ENCODE results near the gene ZNF524.
A peak's percentile ranks its signal among the peaks of the same experiment; 100 is the strongest.

The ZNF524 gene

DNA sequence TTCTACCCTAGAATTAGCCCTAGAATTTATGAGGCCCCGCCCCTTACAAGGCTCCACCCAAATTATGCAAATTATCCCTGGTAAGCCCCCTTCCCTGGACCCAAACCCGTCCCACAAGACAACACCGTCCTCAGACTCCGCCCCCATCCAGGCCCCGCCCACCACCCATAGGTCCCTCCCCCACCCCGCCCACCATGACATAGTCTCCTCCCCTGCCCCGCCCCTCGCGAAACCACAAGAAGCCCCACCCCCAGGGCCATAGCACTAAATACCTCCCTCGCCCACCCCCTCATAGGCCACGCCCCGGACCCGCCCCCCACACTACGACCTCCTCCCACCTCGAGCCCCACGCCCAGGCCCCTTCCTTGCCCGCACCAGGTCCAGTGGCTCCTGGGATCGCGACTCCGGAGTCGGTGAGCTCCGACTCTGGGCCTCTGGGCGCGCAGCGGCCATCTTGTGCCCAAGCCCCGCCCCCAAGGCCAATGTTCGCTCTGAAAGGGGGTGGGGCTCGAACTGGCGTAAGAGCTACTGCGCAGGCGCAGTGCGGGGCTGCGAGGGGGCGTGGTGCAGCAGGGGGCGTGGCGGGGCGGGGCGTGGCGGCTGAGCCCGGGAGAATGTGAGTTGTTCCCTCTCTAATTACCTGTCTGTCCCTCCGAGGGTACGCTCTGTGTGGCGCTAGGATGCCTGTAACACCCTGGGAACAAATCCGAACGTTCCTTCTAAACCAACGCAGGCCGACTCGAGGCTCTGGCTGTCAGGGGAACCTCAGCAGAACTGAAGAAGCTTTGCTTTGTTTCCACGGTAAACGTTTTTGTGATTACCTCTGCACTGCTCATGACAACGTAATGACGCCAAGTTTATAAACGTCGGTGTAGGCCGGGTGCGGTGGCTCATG is 24.3 kb downstream of the ZNF524 start, which contains the start of gene ZNF784:
ZNF784 (minus strand) TSS at position 458 of the 895 bp plus-strand sequence; CDS start at position 453, 5 bp downstream.
- TF ChIP-seq, protein P1, sequence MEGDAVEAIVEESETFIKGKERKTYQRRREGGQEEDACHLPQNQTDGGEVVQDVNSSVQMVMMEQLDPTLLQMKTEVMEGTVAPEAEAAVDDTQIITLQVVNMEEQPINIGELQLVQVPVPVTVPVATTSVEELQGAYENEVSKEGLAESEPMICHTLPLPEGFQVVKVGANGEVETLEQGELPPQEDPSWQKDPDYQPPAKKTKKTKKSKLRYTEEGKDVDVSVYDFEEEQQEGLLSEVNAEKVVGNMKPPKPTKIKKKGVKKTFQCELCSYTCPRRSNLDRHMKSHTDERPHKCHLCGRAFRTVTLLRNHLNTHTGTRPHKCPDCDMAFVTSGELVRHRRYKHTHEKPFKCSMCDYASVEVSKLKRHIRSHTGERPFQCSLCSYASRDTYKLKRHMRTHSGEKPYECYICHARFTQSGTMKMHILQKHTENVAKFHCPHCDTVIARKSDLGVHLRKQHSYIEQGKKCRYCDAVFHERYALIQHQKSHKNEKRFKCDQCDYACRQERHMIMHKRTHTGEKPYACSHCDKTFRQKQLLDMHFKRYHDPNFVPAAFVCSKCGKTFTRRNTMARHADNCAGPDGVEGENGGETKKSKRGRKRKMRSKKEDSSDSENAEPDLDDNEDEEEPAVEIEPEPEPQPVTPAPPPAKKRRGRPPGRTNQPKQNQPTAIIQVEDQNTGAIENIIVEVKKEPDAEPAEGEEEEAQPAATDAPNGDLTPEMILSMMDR (conservative IDR thresholded peaks at IDR 0.05): no peak
- peak within 1 kb of the TSS; percentile 80 for H3K27ac ChIP-seq

DNA sequence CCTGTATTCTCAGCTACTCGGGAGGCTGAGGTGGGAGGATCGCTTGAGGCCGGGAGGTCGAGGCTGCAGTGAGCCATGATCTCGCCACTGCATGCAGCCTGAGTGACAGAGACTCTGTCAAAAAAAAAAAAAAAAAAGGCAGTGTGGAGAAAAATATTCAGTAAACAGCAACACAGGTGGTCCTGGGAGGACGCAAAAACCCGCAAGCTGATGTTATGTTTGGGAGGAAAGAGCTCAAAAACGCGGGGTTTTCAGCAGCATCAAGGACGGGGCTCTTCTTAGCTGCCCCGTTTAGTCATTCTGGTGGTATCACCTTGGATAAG is 24.9 kb downstream of the ZNF524 start:
- H3K27ac ChIP-seq: peak overlapping the region; percentile 80
- TF ChIP-seq, protein P1 (conservative IDR thresholded peaks at IDR 0.05): no peak

DNA sequence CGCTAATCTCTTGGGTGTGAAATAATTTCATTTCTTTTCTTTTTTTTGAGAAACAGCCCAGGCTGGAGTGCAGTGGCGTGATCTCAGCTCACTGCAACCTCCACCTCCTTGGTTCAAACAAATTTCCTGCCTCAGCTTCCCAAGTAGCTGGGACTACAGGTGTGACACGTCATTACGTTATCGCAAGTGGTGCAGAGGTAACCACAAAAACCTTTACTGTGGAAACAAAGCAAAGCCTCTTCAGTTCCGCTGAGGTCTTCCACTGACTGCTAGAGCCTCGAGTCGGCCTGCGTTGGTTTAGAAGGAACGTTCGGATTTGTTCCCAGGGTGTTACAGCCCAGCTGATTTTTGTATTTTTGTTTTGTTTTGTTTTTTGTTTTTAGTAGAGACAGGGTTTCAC is 26.3 kb downstream of the ZNF524 start:
- no peak overlapping the region for H3K27ac ChIP-seq
- TF ChIP-seq, protein P1 (conservative IDR thresholded peaks at IDR 0.05): no peak

DNA sequence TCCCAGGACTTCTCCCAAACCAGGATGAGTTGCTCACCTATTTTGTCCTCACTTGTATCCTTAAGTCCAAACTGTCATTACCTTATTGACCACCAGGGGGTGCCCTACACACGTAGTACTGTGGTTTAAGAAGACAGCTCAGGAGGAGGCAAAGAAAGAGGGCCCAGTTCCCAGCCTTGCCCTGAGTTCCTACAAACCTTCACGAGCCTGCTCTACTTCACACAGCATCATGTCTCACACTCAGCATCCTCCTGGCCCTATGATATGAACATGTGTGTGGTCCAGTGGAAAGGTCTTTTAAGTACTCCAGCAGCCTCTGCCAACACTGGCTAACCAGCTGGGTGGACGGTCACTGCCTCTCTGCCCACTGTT is 32.4 kb downstream of the ZNF524 start:
- TF ChIP-seq, protein P1 (conservative IDR thresholded peaks at IDR 0.05): peak; percentile 85
- H3K27ac ChIP-seq: no peak overlapping the region

DNA sequence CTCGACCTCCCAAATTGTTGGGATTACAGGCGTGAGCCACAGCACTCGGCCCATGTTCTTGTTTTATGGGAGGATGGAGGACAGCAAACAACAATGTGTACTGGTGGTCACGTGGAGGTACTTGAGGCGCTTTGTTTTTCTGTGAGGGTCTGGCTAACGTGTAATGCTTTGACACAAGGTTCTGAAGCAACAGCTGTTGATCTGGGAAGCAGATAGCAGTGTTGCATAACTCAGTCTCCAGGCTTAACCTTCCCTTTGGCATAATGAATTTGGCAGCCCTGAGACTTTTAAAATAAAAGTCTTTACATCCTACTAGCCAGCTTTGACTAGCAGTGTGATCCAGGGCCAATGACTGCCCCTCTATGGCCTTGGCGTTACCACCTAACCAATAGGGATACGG is 33.8 kb downstream of the ZNF524 start:
- peak overlapping the region; percentile 95 for H3K27ac ChIP-seq
- TF ChIP-seq, protein P1 (conservative IDR thresholded peaks at IDR 0.05): no peak

DNA sequence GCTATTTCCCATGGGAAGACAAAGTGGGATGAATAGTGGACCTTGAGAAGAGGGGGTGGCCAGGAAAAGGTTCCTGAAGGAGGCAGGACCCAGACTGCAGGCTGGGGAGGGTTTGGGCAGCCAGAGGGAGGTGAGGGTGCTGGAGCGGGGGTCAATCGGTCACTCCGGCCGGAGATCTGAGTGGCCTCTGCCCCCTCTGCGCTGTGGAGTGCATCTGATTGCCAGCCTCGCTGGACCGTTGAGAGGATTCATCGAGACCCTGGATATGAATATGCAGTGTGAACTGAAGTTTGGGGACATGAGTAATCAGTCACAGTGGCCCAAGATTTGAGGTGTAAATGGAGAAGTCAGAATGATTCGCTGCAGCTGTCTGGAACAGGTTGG is 35.2 kb downstream of the ZNF524 start:
- peak overlapping the region; percentile 95 for H3K27ac ChIP-seq
- TF ChIP-seq, protein P1 (conservative IDR thresholded peaks at IDR 0.05): no peak

DNA sequence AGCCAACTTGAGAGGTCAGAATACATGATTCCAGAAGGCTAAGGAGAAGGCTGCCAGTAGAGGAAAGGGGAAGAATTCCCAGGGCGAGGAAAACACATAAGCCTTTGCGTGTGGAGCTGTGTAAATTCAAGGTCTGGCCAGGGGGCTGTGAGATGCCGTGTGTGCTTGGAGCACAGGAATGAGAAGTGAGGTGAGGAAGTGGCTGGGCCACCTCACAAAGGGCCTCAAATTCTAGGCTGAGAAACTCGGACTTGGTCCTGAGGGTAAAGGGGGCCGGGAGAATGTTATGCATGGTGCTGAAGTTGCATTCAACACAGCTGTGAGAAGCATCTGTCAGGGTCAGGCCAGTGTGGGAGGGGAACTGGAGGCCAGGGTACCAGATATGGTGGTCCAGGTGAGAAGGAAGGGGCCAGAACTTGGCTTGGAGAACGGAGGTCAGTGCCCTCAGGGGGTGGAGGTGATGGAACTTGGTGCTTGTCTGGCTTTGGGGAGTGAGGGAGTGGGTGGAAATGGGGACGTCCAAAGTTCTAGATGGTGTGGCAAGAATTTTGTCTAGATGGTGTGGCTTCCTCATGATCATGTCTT is 35.9 kb downstream of the ZNF524 start:
- TF ChIP-seq, protein P1 (conservative IDR thresholded peaks at IDR 0.05): no peak
- H3K27ac ChIP-seq: peak overlapping the region; percentile 95; the same call in 1 of the 2 replicates

Data from VCaP (cell line).